Astrocyte (in vitro differentiated cells and primary cell): ENCODE measurements around the gene RBPMS2.

Source experiments
- CTCF ChIP-seq: IDR thresholded peaks from 2 replicates; pipeline ENCODE4 v1.5.1; 2011; ENCODE audit warnings: low read depth, mild to moderate bottlenecking, inconsistent platforms, low read length, moderate library complexity; ENCODE audit not compliant: insufficient read depth
- EZH2 ChIP-seq: IDR thresholded peaks from 2 replicates; pipeline ENCODE4 v1.6.1; 2012; ENCODE audit warnings: mild to moderate bottlenecking, low read length, inconsistent platforms; ENCODE audit not compliant: insufficient read depth

GRCh38 chr15:64730151-64730550 is 45.2 kb downstream of the RBPMS2 start:
- TF ChIP-seq CTCF (no peak), EZH2 (no peak)
